HFF-Myc (cell line): ENCODE measurements around the gene DGKI.
A peak's percentile ranks its signal among the peaks of the same experiment; 100 is the strongest.

ENCODE experiments used
- DNase-seq: peaks from one replicate; pipeline ENCODE4 v3.0.0-alpha.2; 2011; ENCODE audit warnings: low read depth; ENCODE audit errors: extremely low read depth
- H3K4me3 ChIP-seq: replicated peaks from 2 replicates; pipeline ENCODE4 v1.5.1; 2011; ENCODE audit warnings: low read depth, mild to moderate bottlenecking, control low read depth, low read length
- TF ChIP-seq, protein P1 (sequence below): IDR thresholded peaks from 2 replicates; pipeline ENCODE4 v1.5.1; 2012; ENCODE audit warnings: mild to moderate bottlenecking, low read depth, low read length, control low read depth; ENCODE audit errors: missing control alignments

The DGKI gene

GRCh38 chr7:137538361-137538762, 308.4 kb downstream of the DGKI start:
- H3K4me3 ChIP-seq, result no peak overlapping the region
- DNase-seq, result peak; percentile 35
- TF ChIP-seq, protein P1, sequence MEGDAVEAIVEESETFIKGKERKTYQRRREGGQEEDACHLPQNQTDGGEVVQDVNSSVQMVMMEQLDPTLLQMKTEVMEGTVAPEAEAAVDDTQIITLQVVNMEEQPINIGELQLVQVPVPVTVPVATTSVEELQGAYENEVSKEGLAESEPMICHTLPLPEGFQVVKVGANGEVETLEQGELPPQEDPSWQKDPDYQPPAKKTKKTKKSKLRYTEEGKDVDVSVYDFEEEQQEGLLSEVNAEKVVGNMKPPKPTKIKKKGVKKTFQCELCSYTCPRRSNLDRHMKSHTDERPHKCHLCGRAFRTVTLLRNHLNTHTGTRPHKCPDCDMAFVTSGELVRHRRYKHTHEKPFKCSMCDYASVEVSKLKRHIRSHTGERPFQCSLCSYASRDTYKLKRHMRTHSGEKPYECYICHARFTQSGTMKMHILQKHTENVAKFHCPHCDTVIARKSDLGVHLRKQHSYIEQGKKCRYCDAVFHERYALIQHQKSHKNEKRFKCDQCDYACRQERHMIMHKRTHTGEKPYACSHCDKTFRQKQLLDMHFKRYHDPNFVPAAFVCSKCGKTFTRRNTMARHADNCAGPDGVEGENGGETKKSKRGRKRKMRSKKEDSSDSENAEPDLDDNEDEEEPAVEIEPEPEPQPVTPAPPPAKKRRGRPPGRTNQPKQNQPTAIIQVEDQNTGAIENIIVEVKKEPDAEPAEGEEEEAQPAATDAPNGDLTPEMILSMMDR, result no peak

DNA sequence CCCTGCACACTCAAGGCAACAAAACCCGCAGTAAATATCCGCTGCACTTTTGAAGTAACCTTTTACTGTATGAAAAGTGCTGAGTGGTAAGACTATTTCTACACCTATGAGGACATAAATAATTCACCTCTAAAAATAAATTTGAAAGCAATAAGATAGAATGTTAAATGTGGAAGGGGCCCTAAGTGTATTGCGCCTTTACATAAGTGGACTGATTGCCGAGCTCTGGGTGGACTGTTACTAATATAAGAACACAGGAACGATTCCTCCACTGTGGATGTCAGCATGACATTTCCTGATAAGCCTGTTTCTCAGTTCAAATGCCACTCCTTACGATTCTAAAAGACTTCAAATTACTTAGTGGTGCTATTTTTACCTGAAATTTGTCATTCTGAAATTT, 311.2 kb downstream of the DGKI start:
- TF ChIP-seq, protein P1, result no peak
- no peak for DNase-seq
- no peak overlapping the region for H3K4me3 ChIP-seq

GRCh38 chr7:137531671-137532070, 315.1 kb downstream of the DGKI start:
- no peak overlapping the region for H3K4me3 ChIP-seq
- TF ChIP-seq, protein P1, result no peak
- no peak for DNase-seq

GRCh38 chr7:137527634-137528033, 319.1 kb downstream of the DGKI start:
- TF ChIP-seq, protein P1, result no peak
- DNase-seq, result no peak
- H3K4me3 ChIP-seq, result no peak overlapping the region

GRCh38 chr7:137523171-137523570, 323.6 kb downstream of the DGKI start:
- no peak for DNase-seq
- H3K4me3 ChIP-seq, result no peak overlapping the region

GRCh38 chr7:137521451-137521850, 325.3 kb downstream of the DGKI start:
- TF ChIP-seq, protein P1, result no peak
- DNase-seq, result no peak

More at GRCh38 chr7:137523171-137523570, 323.6 kb downstream of the DGKI start:
- TF ChIP-seq, protein P1, result no peak

DNA sequence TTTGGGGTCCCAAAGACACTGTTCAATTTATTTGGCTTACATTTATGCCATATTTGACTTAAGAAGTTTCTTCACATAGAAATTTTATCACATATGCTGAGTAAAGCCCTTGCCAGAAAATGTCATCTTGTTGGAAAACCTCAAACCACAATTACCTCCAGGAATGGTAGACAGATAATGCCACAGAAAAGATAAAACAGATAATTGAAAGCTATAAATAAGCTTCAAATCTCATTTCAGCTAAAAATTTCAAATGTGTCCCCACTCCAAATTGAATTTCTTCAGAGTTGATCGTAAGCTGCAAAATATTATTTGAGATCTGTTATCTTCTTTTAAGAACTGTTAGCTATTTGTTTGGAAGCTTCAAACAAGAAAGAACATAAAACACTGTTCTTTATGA, 326.8 kb downstream of the DGKI start:
- no peak overlapping the region for H3K4me3 ChIP-seq
- TF ChIP-seq, protein P1, result no peak
- no peak for DNase-seq

More at GRCh38 chr7:137521451-137521850, 325.3 kb downstream of the DGKI start:
- H3K4me3 ChIP-seq, result no peak overlapping the region
